ENCODE data around the gene SBF2. TPM values are rescaled to one million over a fixed set of nuclear protein-coding genes. Genes with fewer than 3 reads are reported as not detected.
"Not testable (repeated sequence)": the region's sequence is repeated elsewhere in the genome, so short reads cannot be mapped to it uniquely, and the experiment has no call there.

Gene SBF2
- polyA plus RNA-seq, 1 donor from 2014 or later: 2.6 TPM

- H3K27me3 Mint-ChIP-seq: no peaks in the 10 kb centered on the region
Measured at GRCh38 chr11:9974375-9974774, 319.6 kb downstream of the SBF2 start.

GRCh38 chr11:9973921-9974320 lies 320.1 kb downstream of the SBF2 start:
- Mint-ChIP-seq H3K4me1 (peaks cover 0 to 6% (median 6%) of the 10 kb centered on the region in 3 donors), H3K27me3 (no peaks in the 10 kb centered on the region), H3K27ac (peak overlapping the region in 1 of 3 donors; percentile 77), H3K4me3 (no peak overlapping the region), H3K36me3 (peaks cover 2% of the 10 kb centered on the region), H3K9me3 (no peaks in the 10 kb centered on the region)

More at GRCh38 chr11:9974375-9974774, 319.6 kb downstream of the SBF2 start:
- peaks cover 0 to 6% (median 6%) of the 10 kb centered on the region in 3 donors for H3K4me1 Mint-ChIP-seq
- no peak overlapping the region for H3K4me3 Mint-ChIP-seq
- H3K27ac Mint-ChIP-seq: peak overlapping the region in 1 of 3 donors; percentile 77
- no peaks in the 10 kb centered on the region for H3K9me3 Mint-ChIP-seq
- H3K36me3 Mint-ChIP-seq: peaks cover 3% of the 10 kb centered on the region

- no peak overlapping the region for H3K27ac Mint-ChIP-seq
- H3K27me3 Mint-ChIP-seq: no peaks in the 10 kb centered on the region
- peaks cover 0 to 6% (median 6%) of the 10 kb centered on the region in 3 donors for H3K4me1 Mint-ChIP-seq
- no peaks in the 10 kb centered on the region for H3K9me3 Mint-ChIP-seq
- no peak overlapping the region for H3K4me3 Mint-ChIP-seq
- H3K36me3 Mint-ChIP-seq: peaks cover 2% of the 10 kb centered on the region
Measured at GRCh38 chr11:9972989-9973388, 321.0 kb downstream of the SBF2 start.

- Mint-ChIP-seq H3K27ac (no peak overlapping the region), H3K4me1 (peaks cover 0 to 6% (median 6%) of the 10 kb centered on the region in 3 donors), H3K36me3 (peaks cover 2% of the 10 kb centered on the region), H3K9me3 (no peaks in the 10 kb centered on the region), H3K4me3 (no peak overlapping the region), H3K27me3 (no peaks in the 10 kb centered on the region)
Measured at GRCh38 chr11:9971894-9972293, 322.1 kb downstream of the SBF2 start.

- Mint-ChIP-seq H3K27ac (no peak overlapping the region), H3K27me3 (no peaks in the 10 kb centered on the region), H3K36me3 (peaks cover 2% of the 10 kb centered on the region), H3K4me1 (peaks cover 0 to 6% (median 6%) of the 10 kb centered on the region in 3 donors), H3K4me3 (no peak overlapping the region), H3K9me3 (no peaks in the 10 kb centered on the region)
Measured at GRCh38 chr11:9969068-9969467, 325.0 kb downstream of the SBF2 start.

GRCh38 chr11:9962722-9963121 lies 331.3 kb downstream of the SBF2 start:
- no peak overlapping the region for H3K27ac Mint-ChIP-seq
- H3K4me1 Mint-ChIP-seq: peaks cover 6 to 10% (median 9%) of the 10 kb centered on the region in 3 donors
- no peaks in the 10 kb centered on the region for H3K9me3 Mint-ChIP-seq
- no peaks in the 10 kb centered on the region for H3K27me3 Mint-ChIP-seq
- peaks cover 3% of the 10 kb centered on the region for H3K36me3 Mint-ChIP-seq
- H3K4me3 Mint-ChIP-seq: peak overlapping the region in 1 of 4 donors; percentile 37

- H3K36me3 Mint-ChIP-seq: peaks cover 3% of the 10 kb centered on the region
- no peak overlapping the region for H3K4me3 Mint-ChIP-seq
- peaks cover 0 to 3% (median 0%) of the 10 kb centered on the region in 3 donors for H3K4me1 Mint-ChIP-seq
- H3K9me3 Mint-ChIP-seq: no peaks in the 10 kb centered on the region
- no peak overlapping the region for H3K27ac Mint-ChIP-seq
- no peaks in the 10 kb centered on the region for H3K27me3 Mint-ChIP-seq
Measured at GRCh38 chr11:9957072-9957471, 336.9 kb downstream of the SBF2 start.

- H3K9me3 Mint-ChIP-seq: no peaks in the 10 kb centered on the region
- H3K4me3 Mint-ChIP-seq: no peak overlapping the region
- peaks cover 2% of the 10 kb centered on the region for H3K36me3 Mint-ChIP-seq
- no peaks in the 10 kb centered on the region for H3K27me3 Mint-ChIP-seq
- H3K27ac Mint-ChIP-seq: no peak overlapping the region
- peaks cover 0 to 2% (median 0%) of the 10 kb centered on the region in 3 donors for H3K4me1 Mint-ChIP-seq
Measured at GRCh38 chr11:9956483-9956882, 337.5 kb downstream of the SBF2 start.

- H3K9me3 Mint-ChIP-seq: no peaks in the 10 kb centered on the region
- no peak overlapping the region for H3K4me3 Mint-ChIP-seq
- H3K4me1 Mint-ChIP-seq: peaks cover 0 to 2% (median 0%) of the 10 kb centered on the region in 3 donors
- no peak overlapping the region for H3K27ac Mint-ChIP-seq
- no peaks in the 10 kb centered on the region for H3K27me3 Mint-ChIP-seq
- no peaks in the 10 kb centered on the region for H3K36me3 Mint-ChIP-seq
Measured at GRCh38 chr11:9955391-9955790, 338.6 kb downstream of the SBF2 start.

- Mint-ChIP-seq H3K4me1 (peaks cover 0 to 2% (median 0%) of the 10 kb centered on the region in 3 donors), H3K4me3 (no peak overlapping the region), H3K27ac (no peak overlapping the region), H3K9me3 (no peaks in the 10 kb centered on the region), H3K27me3 (no peaks in the 10 kb centered on the region), H3K36me3 (no peaks in the 10 kb centered on the region)
Measured at GRCh38 chr11:9953994-9954626, 339.9 kb downstream of the SBF2 start.

GRCh38 chr11:9952511-9953196 lies 341.4 kb downstream of the SBF2 start:
- Mint-ChIP-seq H3K27ac (no peak overlapping the region), H3K4me1 (peaks cover under 1 to 4% (median 3%) of the 10 kb centered on the region in 3 donors), H3K27me3 (no peaks in the 10 kb centered on the region), H3K4me3 (no peak overlapping the region), H3K36me3 (no peaks in the 10 kb centered on the region), H3K9me3 (no peaks in the 10 kb centered on the region)

- Mint-ChIP-seq H3K9me3 (no peaks in the 10 kb centered on the region), H3K27ac (no peak overlapping the region), H3K36me3 (no peaks in the 10 kb centered on the region), H3K4me1 (peaks cover 6 to 10% (median 9%) of the 10 kb centered on the region in 3 donors), H3K27me3 (no peaks in the 10 kb centered on the region), H3K4me3 (no peak overlapping the region)
Measured at GRCh38 chr11:9951807-9952206, 342.2 kb downstream of the SBF2 start.

GRCh38 chr11:9950462-9950861 lies 343.6 kb downstream of the SBF2 start:
- H3K9me3 Mint-ChIP-seq: no peaks in the 10 kb centered on the region
- H3K27me3 Mint-ChIP-seq: no peaks in the 10 kb centered on the region
- peaks cover 6 to 10% (median 9%) of the 10 kb centered on the region in 3 donors for H3K4me1 Mint-ChIP-seq
- no peaks in the 10 kb centered on the region for H3K36me3 Mint-ChIP-seq
- H3K4me3 Mint-ChIP-seq: no peak overlapping the region
- no peak overlapping the region for H3K27ac Mint-ChIP-seq

GRCh38 chr11:9947231-9947864 lies 346.7 kb downstream of the SBF2 start:
- no peaks in the 10 kb centered on the region for H3K36me3 Mint-ChIP-seq
- H3K4me1 Mint-ChIP-seq: peaks cover 6 to 10% (median 9%) of the 10 kb centered on the region in 3 donors
- no peak overlapping the region for H3K27ac Mint-ChIP-seq
- H3K4me3 Mint-ChIP-seq: peak overlapping the region in 2 of 4 donors; percentile 44 to 76
- H3K27me3 Mint-ChIP-seq: no peaks in the 10 kb centered on the region
- peaks cover 0 to 1% (median 0%) of the 10 kb centered on the region in 3 donors for H3K9me3 Mint-ChIP-seq

GRCh38 chr11:9945680-9946079 lies 348.3 kb downstream of the SBF2 start:
- not testable (repeated sequence) for H3K4me3 Mint-ChIP-seq

More at GRCh38 chr11:9945680-9946079, 348.3 kb downstream of the SBF2 start:
- not testable (repeated sequence) for H3K9me3 Mint-ChIP-seq, H3K4me1 Mint-ChIP-seq, H3K36me3 Mint-ChIP-seq, H3K27me3 Mint-ChIP-seq, H3K27ac Mint-ChIP-seq

All from IgD-negative memory B cell (primary cell).